ENCODE data around the gene SETSIP. TPM values are rescaled to one million over a fixed set of nuclear protein-coding genes. Genes with fewer than 3 reads are reported as not detected.
"Not testable (repeated sequence)": the region's sequence is repeated elsewhere in the genome, so short reads cannot be mapped to it uniquely, and the experiment has no call there.

The SETSIP gene
- polyA plus RNA-seq, 1 experiment = 0.52 TPM

DNA sequence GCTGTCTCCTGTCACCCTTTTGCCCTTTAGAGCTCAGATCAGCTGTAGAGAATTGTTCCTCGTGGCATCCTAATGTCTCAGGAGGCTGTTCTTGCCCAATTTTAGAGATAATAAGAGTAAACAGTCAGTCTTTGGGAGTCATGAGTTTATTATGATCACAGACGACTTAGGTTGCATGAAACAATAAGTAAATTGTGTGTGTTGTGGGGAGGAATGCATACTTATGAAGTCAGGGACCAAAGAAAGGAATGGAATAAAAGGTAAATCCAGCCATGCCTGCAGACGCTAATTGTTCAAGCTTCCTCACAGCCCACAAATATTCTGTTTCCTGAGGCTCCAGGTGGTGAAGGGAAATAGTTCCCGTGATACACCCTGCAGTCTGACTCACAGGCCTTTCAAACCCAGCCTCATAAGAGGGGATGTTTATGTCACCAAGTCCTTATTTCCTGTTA is 44.5 kb downstream of the SETSIP start:
- H3K27me3 ChIP-seq (ENCODE audit: control insufficient read depth, insufficient read depth, low read length) = no peaks in the 10 kb centered on the region
- peak overlapping the region; percentile 39 for H3K27ac ChIP-seq (ENCODE audit: low read depth, low read length)
- DNase-seq (ENCODE audit: low read depth, low spot score) = no peak
- TF ChIP-seq, protein P1, sequence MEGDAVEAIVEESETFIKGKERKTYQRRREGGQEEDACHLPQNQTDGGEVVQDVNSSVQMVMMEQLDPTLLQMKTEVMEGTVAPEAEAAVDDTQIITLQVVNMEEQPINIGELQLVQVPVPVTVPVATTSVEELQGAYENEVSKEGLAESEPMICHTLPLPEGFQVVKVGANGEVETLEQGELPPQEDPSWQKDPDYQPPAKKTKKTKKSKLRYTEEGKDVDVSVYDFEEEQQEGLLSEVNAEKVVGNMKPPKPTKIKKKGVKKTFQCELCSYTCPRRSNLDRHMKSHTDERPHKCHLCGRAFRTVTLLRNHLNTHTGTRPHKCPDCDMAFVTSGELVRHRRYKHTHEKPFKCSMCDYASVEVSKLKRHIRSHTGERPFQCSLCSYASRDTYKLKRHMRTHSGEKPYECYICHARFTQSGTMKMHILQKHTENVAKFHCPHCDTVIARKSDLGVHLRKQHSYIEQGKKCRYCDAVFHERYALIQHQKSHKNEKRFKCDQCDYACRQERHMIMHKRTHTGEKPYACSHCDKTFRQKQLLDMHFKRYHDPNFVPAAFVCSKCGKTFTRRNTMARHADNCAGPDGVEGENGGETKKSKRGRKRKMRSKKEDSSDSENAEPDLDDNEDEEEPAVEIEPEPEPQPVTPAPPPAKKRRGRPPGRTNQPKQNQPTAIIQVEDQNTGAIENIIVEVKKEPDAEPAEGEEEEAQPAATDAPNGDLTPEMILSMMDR (IDR thresholded peaks at IDR 0.05; ENCODE audit: low read depth, low read length) = no peak
- ChIA-PET CTCF (interaction anchor here (0.5 to 2.3 kb wide), 5 partner anchors 25 to 518 kb away, joined by 3 to 11 read pairs (median 7); no protein-coding TSS in a partner anchor), POLR2A (interaction anchor here (0.6 to 0.7 kb wide), 2 partner anchors 130 to 1109 kb away, joined by 7 read pairs; no protein-coding TSS in a partner anchor)
- peaks cover 8% of the 10 kb centered on the region; the same call in 1 of the 2 replicates for H3K9me3 ChIP-seq (ENCODE audit: control insufficient read depth, insufficient read depth, low read length)
- H3K4me3 ChIP-seq (ENCODE audit: low read depth, low read length) = peak overlapping the region; percentile 65

DNA sequence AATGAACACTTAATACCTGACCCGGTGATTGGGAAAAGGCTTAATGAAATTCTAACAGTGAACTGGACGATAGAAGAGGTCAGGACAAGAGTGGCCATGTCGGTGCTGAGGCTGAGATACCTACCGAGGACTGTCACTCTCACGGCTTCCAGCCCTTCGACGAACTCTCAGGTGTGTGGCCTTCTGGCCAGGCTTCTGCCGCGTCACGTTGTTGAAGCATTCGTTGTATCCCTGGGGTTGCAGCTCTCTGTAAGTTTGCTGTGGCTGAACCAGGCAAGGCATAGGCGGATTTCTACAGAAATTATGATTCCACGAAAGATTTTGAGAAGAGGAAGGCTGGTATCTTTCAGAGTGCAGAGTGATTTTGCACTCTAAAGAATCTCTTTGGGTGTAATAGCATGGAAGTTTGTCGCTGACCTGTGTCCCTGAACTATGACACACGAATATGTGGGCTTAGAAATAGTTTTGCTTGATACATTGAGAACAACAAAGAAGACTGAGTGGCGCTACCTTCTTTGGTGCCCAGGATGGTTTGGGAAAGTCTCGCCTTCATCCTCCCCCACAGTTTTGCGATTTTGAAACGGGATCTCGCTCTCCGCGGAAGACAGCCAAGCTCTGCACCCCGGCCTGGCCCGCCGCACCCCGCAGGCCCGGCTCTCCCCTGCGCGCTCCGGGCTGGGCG is 45.8 kb downstream of the SETSIP start:
- no peaks in the 10 kb centered on the region for H3K27me3 ChIP-seq (ENCODE audit: control insufficient read depth, insufficient read depth, low read length)
- H3K27ac ChIP-seq (ENCODE audit: low read depth, low read length) = peak overlapping the region; percentile 2
- peak overlapping the region; percentile 65 for H3K4me3 ChIP-seq (ENCODE audit: low read depth, low read length)
- CTCF ChIA-PET = no interaction called here
- POLR2A ChIA-PET = interaction anchor here (0.5 kb wide), 1 partner anchor 38 kb away, joined by 4 read pairs; no protein-coding TSS in a partner anchor
- H3K9me3 ChIP-seq (ENCODE audit: control insufficient read depth, insufficient read depth, low read length) = peaks cover 8% of the 10 kb centered on the region; the same call in 1 of the 2 replicates
- TF ChIP-seq, protein P1 (IDR thresholded peaks at IDR 0.05; ENCODE audit: low read depth, low read length) = no peak
- DNase-seq (ENCODE audit: low read depth, low spot score) = no peak

DNA sequence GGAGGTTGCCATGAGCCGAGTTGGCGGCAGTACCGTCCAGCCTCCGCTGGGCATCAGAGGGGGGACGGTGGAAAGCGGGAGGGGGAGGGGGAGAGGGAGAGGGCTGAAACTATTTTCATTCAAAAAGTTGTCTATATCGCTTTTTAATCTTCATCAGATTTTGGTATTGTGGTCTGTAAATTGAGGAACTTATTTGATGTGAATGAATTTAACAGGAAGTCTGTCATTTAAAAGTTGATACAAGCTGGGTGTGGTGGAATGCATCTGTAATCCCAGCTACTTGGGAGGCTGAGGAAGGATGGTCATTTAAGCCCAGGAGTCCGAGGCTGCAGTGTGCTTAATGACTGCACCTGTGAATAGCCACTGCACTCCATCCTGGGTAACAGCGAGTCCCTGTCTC is 48.4 kb downstream of the SETSIP start:
- H3K9me3 ChIP-seq (ENCODE audit: control insufficient read depth, insufficient read depth, low read length) = peaks cover 8% of the 10 kb centered on the region; the same call in 1 of the 2 replicates
- no peaks in the 10 kb centered on the region for H3K27me3 ChIP-seq (ENCODE audit: control insufficient read depth, insufficient read depth, low read length)
- CTCF ChIA-PET = no interaction called here
- DNase-seq (ENCODE audit: low read depth, low spot score) = no peak
- TF ChIP-seq, protein P1 (IDR thresholded peaks at IDR 0.05; ENCODE audit: low read depth, low read length) = no peak
- POLR2A ChIA-PET = no interaction called here
- no peak overlapping the region for H3K4me3 ChIP-seq (ENCODE audit: low read depth, low read length)
- no peak overlapping the region for H3K27ac ChIP-seq (ENCODE audit: low read depth, low read length)

DNA sequence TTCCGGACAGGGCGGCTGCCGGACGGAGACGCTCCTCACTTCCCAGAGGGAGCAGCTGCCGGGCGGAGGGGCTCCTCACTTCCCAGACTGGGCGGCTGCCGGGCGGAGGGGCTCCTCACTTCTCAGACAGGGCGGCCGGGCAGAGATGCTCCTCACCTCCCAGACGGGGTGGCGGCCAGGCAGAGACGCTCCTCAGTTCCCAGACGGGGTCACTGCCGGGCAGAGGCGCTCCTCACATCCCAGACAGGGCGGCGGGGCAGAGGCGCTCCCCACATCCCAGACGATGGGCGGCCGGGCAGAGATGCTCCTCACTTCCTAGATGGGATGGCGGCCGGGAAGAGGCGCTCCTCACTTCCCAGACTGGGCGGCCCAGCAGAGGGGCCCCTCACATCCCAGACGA is 49.2 kb downstream of the SETSIP start:
- H3K27ac ChIP-seq (ENCODE audit: low read depth, low read length); H3K27me3 ChIP-seq (ENCODE audit: control insufficient read depth, insufficient read depth, low read length); H3K9me3 ChIP-seq (ENCODE audit: control insufficient read depth, insufficient read depth, low read length); DNase-seq (ENCODE audit: low read depth, low spot score); CTCF ChIA-PET; H3K4me3 ChIP-seq (ENCODE audit: low read depth, low read length); POLR2A ChIA-PET: not testable (repeated sequence)

Other genes with a start within 250 kb of the SETSIP start
- 24.2 and 36.5 TPM in 2 replicates for gene TGFBR3, start 189.3 kb downstream of the SETSIP start, polyA plus RNA-seq (2011; rRNA removed)
- gene BRDT, start 126.0 kb downstream of the SETSIP start, polyA plus RNA-seq (2011; rRNA removed) = not detected in 2 replicates
- 2.6 and 4.1 TPM in 2 replicates for gene EPHX4, start 45.4 kb downstream of the SETSIP start, polyA plus RNA-seq (2011; rRNA removed)
- 3.1 and 5.0 TPM in 2 replicates for gene BTBD8, start 4.9 kb upstream of the SETSIP start, polyA plus RNA-seq (2011; rRNA removed)
- gene C1orf146, start 142.5 kb upstream of the SETSIP start, polyA plus RNA-seq (2011; rRNA removed) = not detected in 2 replicates
- gene GLMN, start 223.6 kb upstream of the SETSIP start, polyA plus RNA-seq (2011; rRNA removed) = 6.0 and 10.1 TPM in 2 replicates
- 13.6 and 21.5 TPM in 2 replicates for gene RPAP2, start 223.6 kb upstream of the SETSIP start, polyA plus RNA-seq (2011; rRNA removed)